A549 (cell line): ENCODE results near the gene TAS2R10. TPM values are rescaled to one million over a fixed set of nuclear protein-coding genes. Genes with fewer than 3 reads are reported as not detected.

Experiments
- ATAC-seq, 2 experiments: fragments of 200-7000 bp in 1 of 2; fragments of >200 bp in 1 of 2; cut with Nextera tagmentation in 1 of 2; cut with Tn5 transposase in 1 of 2; 3 replicates each; pipeline versions ENCODE4 v1.8.0 to v1.9.1; 2018 to 2020; ENCODE audit warnings: mild to moderate bottlenecking in 1 of 2, moderate library complexity in 1 of 2
- CTCF ChIA-PET: fragments of 300-600 bp; sonication (Branson Sonifier 250); formaldehyde crosslinking; extraction: SDS; loops from one replicate; lab custom pipeline; 2021; ENCODE audit warnings: antibody characterized with exemption, inconsistent platforms; lab: Yijun Ruan, JAX
- POLR2A ChIA-PET: fragments of 350-600 bp; formaldehyde crosslinking; extraction: SDS; loops from one replicate; lab custom pipeline; 2021; ENCODE audit warnings: antibody characterized with exemption, inconsistent platforms; lab: Yijun Ruan, JAX
- DNase-seq, 2 experiments: peaks; one replicate each; pipeline versions ENCODE4 v3.0.0 to v3.0.0-alpha.2; 2011 to 2016; ENCODE audit warnings: low read depth in 1 of 2, low spot score in 1 of 2
- FAIRE-seq: peaks from 2 replicates; lab custom pipeline; 2011; peaks lifted over from hg19 to GRCh38; lab: Jason Lieb, UNC
- H3K27ac ChIP-seq, 2 experiments: fragments of >200 bp; sonication (Bioruptor Twin); formaldehyde crosslinking; 3 replicates each; pipeline ENCODE4 v1.5.1; 2016 to 2017
- H3K4me1 ChIP-seq: fragments of >200 bp; sonication (Bioruptor Twin); formaldehyde crosslinking; 3 replicates; pipeline ENCODE4 v1.6.1; 2016
- H3K4me2 ChIP-seq: fragments of >200 bp; sonication (Bioruptor Twin); formaldehyde crosslinking; 3 replicates; pipeline ENCODE4 v1.6.1; 2016
- H3K4me3 ChIP-seq: fragments of >200 bp; sonication (Bioruptor Twin); formaldehyde crosslinking; 3 replicates; pipeline ENCODE4 v1.5.1; 2016
- H3K9me3 ChIP-seq: fragments of >200 bp; sonication (Bioruptor Twin); formaldehyde crosslinking; 3 replicates; pipeline ENCODE4 v1.6.1; 2016
- BHLHE40 ChIP-seq: IDR thresholded peaks from 2 replicates; pipeline ENCODE4 v1.6.1; 2012; ENCODE audit warnings: low read depth, low read length, inconsistent platforms
- CBX8 ChIP-seq: fragments of 200-600 bp; sonication (generic); IDR thresholded peaks from 2 replicates; pipeline ENCODE4 v1.6.1; 2016
- CEBPB ChIP-seq, 2 experiments: fragments of >200 bp in 1 of 2; sonication (Bioruptor Twin) in 1 of 2; formaldehyde crosslinking in 1 of 2; IDR thresholded peaks; 2 replicates each; pipeline ENCODE4 v1.6.1; 2012 to 2016
- E2F6 ChIP-seq: IDR thresholded peaks from 2 replicates; pipeline ENCODE4 v1.6.1; 2012; ENCODE audit warnings: low read depth, borderline replicate concordance
- EHF ChIP-seq: fragments of 250-450 bp; sonication (Bioruptor Pico); IDR thresholded peaks from 2 replicates; pipeline ENCODE4 v1.5.0; 2020; ENCODE audit warnings: mild to moderate bottlenecking
- EP300 ChIP-seq, 2 experiments: fragments of >200 bp; sonication (Bioruptor Twin); formaldehyde crosslinking; IDR thresholded peaks; 2 replicates in 1 of 2; 3 replicates in 1 of 2; pipeline ENCODE4 v1.6.1; 2016 to 2017
- ESRRA ChIP-seq: fragments of 150-350 bp; IDR thresholded peaks from 2 replicates; pipeline ENCODE4 v1.6.1; 2014; ENCODE audit warnings: mild to moderate bottlenecking, low read length, borderline replicate concordance
- FOSL2 ChIP-seq, 2 experiments: fragments of 450-650 bp in 1 of 2; fragments of >200 bp in 1 of 2; sonication (Bioruptor Twin) in 1 of 2; formaldehyde crosslinking; IDR thresholded peaks; 2 replicates each; pipeline versions ENCODE4 v1.5.0 to v1.6.1; 2016 to 2020; ENCODE audit warnings: mild to moderate bottlenecking in 1 of 2, moderate library complexity in 1 of 2
- FOXS1 ChIP-seq: fragments of 250-450 bp; sonication (Bioruptor Pico); IDR thresholded peaks from 2 replicates; pipeline ENCODE4 v1.5.0; 2020; ENCODE audit warnings: mild to moderate bottlenecking, moderate library complexity
- HDAC2 ChIP-seq: fragments of 200-600 bp; sonication (generic); IDR thresholded peaks from 2 replicates; pipeline ENCODE4 v1.6.1; 2016
- HEYL ChIP-seq: fragments of 250-450 bp; sonication (Bioruptor Pico); IDR thresholded peaks from 2 replicates; pipeline ENCODE4 v1.8.0; 2021; ENCODE audit warnings: mild to moderate bottlenecking, moderate library complexity
- HOXB13 ChIP-seq: fragments of 250-450 bp; sonication (Bioruptor Pico); IDR thresholded peaks from 2 replicates; pipeline ENCODE4 v1.5.0; 2020; ENCODE audit warnings: low read depth, mild to moderate bottlenecking, moderate library complexity
- HOXB5 ChIP-seq: fragments of 250-450 bp; sonication (Bioruptor Pico); IDR thresholded peaks from 2 replicates; pipeline ENCODE4 v1.5.0; 2020; ENCODE audit warnings: mild to moderate bottlenecking, moderate library complexity
- JUNB ChIP-seq: fragments of >200 bp; sonication (Bioruptor Twin); formaldehyde crosslinking; IDR thresholded peaks from 2 replicates; pipeline ENCODE4 v1.6.1; 2016
- KDM1A ChIP-seq: fragments of 200-600 bp; sonication (generic); IDR thresholded peaks from 2 replicates; pipeline ENCODE4 v1.6.1; 2016; ENCODE audit warnings: low read depth, mild to moderate bottlenecking
- KDM5A ChIP-seq: fragments of 200-600 bp; sonication (generic); IDR thresholded peaks from 2 replicates; pipeline ENCODE4 v1.6.1; 2016; ENCODE audit warnings: antibody characterized with exemption, mild to moderate bottlenecking
- NR3C1 ChIP-seq: fragments of >200 bp; sonication (Bioruptor Twin); formaldehyde crosslinking; IDR thresholded peaks from 3 replicates; pipeline ENCODE4 v1.6.1; 2017
- PHF8 ChIP-seq: fragments of 200-600 bp; sonication (generic); IDR thresholded peaks from 2 replicates; pipeline ENCODE4 v1.6.1; 2016; ENCODE audit warnings: low read depth, mild to moderate bottlenecking, antibody characterized with exemption, moderate library complexity, borderline replicate concordance
- POLR2AphosphoS2 ChIP-seq: conservative IDR thresholded peaks from 2 replicates; pipeline ENCODE4 v1.6.1; 2012; ENCODE audit warnings: low read length, improper control_type of control experiment, inconsistent platforms
- RAD21 ChIP-seq, 2 experiments: fragments of >200 bp in 1 of 2; sonication (Bioruptor Twin) in 1 of 2; formaldehyde crosslinking in 1 of 2; IDR thresholded peaks in 1 of 2; conservative IDR thresholded peaks in 1 of 2; 2 replicates in 1 of 2; 3 replicates in 1 of 2; pipeline ENCODE4 v1.6.1; 2012 to 2018; ENCODE audit warnings: inconsistent platforms in 1 of 2
- RNF2 ChIP-seq: fragments of 200-600 bp; sonication (generic); IDR thresholded peaks from 2 replicates; pipeline ENCODE4 v1.6.1; 2016; ENCODE audit warnings: low read depth, mild to moderate bottlenecking, antibody characterized with exemption, moderate library complexity, borderline replicate concordance
- SREBF2 ChIP-seq: fragments of 450-650 bp; IDR thresholded peaks from 2 replicates; pipeline ENCODE4 v1.6.1; 2014; ENCODE audit warnings: mild to moderate bottlenecking, moderate library complexity
- TFCP2L1 ChIP-seq: fragments of 250-450 bp; sonication (Bioruptor Pico); IDR thresholded peaks from 2 replicates; pipeline ENCODE4 v1.5.0; 2021; ENCODE audit warnings: mild to moderate bottlenecking
- ZFP36 ChIP-seq: fragments of 450-650 bp; IDR thresholded peaks from 2 replicates; pipeline ENCODE4 v1.6.1; 2014; ENCODE audit warnings: borderline replicate concordance; ENCODE audit not compliant: partially characterized antibody
- WGBS: methylation state at CpG from one replicate; pipeline ENCODE4 v1.1.6; 2017; ENCODE audit errors: missing lambda C conversion rate; 5-methylcytosine and 5-hydroxymethylcytosine counted together
- polyA plus RNA-seq, 4 experiments: library from polyadenylated mRNA; depleted of rRNA in 3 of 4; stranded (reverse); fragments of >200 nt; fragmentation: RNase III in 1 of 4; extraction: RNeasy Plus Mini Kit Qiagen cat#74134 plus additional on column Dnase treatment in 1 of 4; gene quantifications; 2 replicates in 3 of 4; 3 replicates in 1 of 4; pipeline ENCODE4 v1.2.3, GENCODE V29; 2011 to 2017
- TF ChIP-seq, protein P1 (sequence below): IDR thresholded peaks from 2 replicates; pipeline ENCODE4 v1.6.1; 2012
- TF ChIP-seq, protein P2 (sequence below): fragments of 200-600 bp; sonication (generic); IDR thresholded peaks from 2 replicates; pipeline ENCODE4 v1.6.1; 2016; ENCODE audit warnings: antibody characterized with exemption, mild to moderate bottlenecking, moderate library complexity
- TF ChIP-seq, protein P3 (sequence below): fragments of 250-450 bp; sonication (Bioruptor Pico); IDR thresholded peaks from 2 replicates; pipeline ENCODE4 v1.5.0; 2020; ENCODE audit warnings: low read depth, mild to moderate bottlenecking, moderate library complexity

Gene TAS2R10
- polyA plus RNA-seq, 2 of the 4 experiments (the other 2 are of a cell fraction) = 0.67 TPM; not detected in 1

DNA sequence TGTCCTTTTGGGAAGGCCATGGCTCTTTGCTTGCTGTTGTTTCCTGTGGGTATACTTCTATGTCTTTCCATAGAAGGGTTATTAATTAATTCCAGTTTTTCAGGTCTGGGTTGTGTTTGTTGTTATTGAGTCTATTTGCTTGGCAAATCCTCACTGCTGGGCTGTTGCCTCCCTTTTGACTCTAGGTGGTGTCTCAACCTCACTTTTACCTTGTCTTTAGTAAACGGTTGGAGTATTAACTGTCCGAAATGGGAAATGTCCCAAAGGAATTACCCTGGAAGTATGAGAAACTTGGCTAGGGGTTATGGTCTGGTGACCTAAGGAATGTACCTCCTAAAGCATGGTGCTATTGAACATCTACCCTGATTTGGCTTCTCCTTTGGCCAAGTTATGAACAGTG is 41.2 kb upstream of the TAS2R10 start:
- Histone ChIP-seq H3K9me3 (no peaks in the 10 kb centered on the region), H3K4me2 (no peak overlapping the region), H3K27ac (no peak overlapping the region), H3K4me3 (no peak overlapping the region)
- CTCF ChIA-PET = no interaction called here
- no peak for FAIRE-seq
- POLR2A ChIA-PET = no interaction called here
- ATAC-seq = no peak
- TF ChIP-seq RAD21 (conservative IDR thresholded peaks at IDR 0.05 in 1 of 2, IDR thresholded peaks at IDR 0.05 in 1 of 2) = peak in 1 of 2 experiments; percentile 33; a peak in 2 of 5 replicates
- TF ChIP-seq TFCP2L1 (CRISPR knock-in tag) = no peak
- TF ChIP-seq, all 56 proteins: peak for 1
- WGBS = 86% methylated on average over 2 of the region's 2 CpGs
- no peaks in the 10 kb centered on the region for H3K4me1 ChIP-seq
- DNase-seq = no peak

DNA sequence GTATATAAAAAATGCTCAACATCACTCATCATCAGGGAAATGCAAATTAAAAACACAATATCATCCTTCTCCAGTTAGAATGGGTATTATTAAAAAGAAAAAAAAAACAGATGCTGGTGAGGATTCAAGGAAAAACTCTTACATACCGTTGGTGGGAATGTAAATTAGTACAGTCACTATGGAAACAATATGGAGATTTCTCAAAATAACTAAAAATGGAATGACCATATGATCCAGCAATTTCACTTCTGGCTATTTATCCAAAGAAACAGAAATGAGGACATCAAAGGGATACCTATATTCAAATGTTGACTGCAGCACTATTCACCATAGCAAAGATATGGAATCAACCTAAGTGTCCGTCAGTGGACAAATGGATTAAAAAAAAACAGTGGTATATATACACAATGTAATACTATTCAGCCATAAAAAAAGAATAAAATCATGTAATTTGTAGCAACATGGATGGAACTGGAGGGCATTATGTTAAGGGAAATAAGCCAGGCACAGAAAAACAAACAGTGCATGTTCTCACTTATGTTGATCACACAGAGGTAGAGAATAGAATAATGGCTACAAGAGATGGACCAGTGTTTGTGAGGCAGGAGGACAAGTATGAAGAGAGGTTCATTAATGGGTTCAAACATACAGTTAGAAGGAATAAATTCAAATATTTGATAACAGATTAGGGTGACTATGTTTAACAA is 37.5 kb upstream of the TAS2R10 start:
- FAIRE-seq (peak; percentile 32), ATAC-seq (no peak), DNase-seq (no peak)
- ChIA-PET CTCF (no interaction called here), POLR2A (no interaction called here)
- H3K4me2 ChIP-seq = no peak overlapping the region
- H3K4me1 ChIP-seq = no peaks in the 10 kb centered on the region
- no peak overlapping the region for H3K27ac ChIP-seq
- H3K9me3 ChIP-seq = peaks cover 1% of the 10 kb centered on the region; the same call in 2 of the 3 replicates
- TF ChIP-seq EHF (CRISPR knock-in tag) (no peak), HOXB5 (CRISPR knock-in tag) (no peak), NR3C1 (no peak), CEBPB (IDR thresholded peaks at IDR 0.05) (no peak), HDAC2 (no peak), BHLHE40 (no peak), SREBF2 (no peak), EP300 (IDR thresholded peaks at IDR 0.05) (no peak), ZFP36 (no peak), TFCP2L1 (CRISPR knock-in tag) (no peak), HOXB13 (CRISPR knock-in tag) (no peak), FOXS1 (CRISPR knock-in tag) (no peak), HEYL (CRISPR knock-in tag) (no peak), JUNB (no peak), FOSL2 (IDR thresholded peaks at IDR 0.05) (no peak), FOSL2 (CRISPR knock-in tag; IDR thresholded peaks at IDR 0.05) (no peak)
- TF ChIP-seq, protein P1, sequence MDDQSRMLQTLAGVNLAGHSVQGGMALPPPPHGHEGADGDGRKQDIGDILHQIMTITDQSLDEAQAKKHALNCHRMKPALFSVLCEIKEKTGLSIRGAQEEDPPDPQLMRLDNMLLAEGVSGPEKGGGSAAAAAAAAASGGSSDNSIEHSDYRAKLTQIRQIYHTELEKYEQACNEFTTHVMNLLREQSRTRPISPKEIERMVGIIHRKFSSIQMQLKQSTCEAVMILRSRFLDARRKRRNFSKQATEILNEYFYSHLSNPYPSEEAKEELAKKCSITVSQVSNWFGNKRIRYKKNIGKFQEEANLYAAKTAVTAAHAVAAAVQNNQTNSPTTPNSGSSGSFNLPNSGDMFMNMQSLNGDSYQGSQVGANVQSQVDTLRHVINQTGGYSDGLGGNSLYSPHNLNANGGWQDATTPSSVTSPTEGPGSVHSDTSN = no peak
- TF ChIP-seq, protein P2, sequence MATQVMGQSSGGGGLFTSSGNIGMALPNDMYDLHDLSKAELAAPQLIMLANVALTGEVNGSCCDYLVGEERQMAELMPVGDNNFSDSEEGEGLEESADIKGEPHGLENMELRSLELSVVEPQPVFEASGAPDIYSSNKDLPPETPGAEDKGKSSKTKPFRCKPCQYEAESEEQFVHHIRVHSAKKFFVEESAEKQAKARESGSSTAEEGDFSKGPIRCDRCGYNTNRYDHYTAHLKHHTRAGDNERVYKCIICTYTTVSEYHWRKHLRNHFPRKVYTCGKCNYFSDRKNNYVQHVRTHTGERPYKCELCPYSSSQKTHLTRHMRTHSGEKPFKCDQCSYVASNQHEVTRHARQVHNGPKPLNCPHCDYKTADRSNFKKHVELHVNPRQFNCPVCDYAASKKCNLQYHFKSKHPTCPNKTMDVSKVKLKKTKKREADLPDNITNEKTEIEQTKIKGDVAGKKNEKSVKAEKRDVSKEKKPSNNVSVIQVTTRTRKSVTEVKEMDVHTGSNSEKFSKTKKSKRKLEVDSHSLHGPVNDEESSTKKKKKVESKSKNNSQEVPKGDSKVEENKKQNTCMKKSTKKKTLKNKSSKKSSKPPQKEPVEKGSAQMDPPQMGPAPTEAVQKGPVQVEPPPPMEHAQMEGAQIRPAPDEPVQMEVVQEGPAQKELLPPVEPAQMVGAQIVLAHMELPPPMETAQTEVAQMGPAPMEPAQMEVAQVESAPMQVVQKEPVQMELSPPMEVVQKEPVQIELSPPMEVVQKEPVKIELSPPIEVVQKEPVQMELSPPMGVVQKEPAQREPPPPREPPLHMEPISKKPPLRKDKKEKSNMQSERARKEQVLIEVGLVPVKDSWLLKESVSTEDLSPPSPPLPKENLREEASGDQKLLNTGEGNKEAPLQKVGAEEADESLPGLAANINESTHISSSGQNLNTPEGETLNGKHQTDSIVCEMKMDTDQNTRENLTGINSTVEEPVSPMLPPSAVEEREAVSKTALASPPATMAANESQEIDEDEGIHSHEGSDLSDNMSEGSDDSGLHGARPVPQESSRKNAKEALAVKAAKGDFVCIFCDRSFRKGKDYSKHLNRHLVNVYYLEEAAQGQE = no peak
- H3K4me3 ChIP-seq = no peak overlapping the region
- 86% methylated on average over 2 of the region's 2 CpGs for WGBS

DNA sequence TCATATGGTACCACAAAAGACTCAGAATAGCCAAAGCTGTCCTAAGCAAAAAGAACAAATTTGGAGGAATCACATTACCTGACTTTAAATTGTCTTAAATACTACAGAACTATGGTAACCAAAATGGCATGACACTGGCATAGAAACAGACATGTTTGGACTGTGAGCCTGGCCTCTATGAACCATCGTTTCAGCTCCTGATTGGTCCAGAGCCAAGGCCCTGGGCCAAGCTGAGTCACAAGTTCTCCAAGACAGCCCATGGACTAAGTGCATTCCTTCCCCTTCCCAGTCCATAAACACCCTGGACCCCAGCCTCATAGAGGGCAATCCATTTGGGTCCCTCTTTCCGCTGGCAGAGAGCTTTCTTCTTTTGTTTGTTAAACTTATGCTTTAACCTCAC is 35.2 kb upstream of the TAS2R10 start:
- WGBS = 73% methylated on average over 2 of the region's 2 CpGs
- Histone ChIP-seq H3K4me1 (no peaks in the 10 kb centered on the region), H3K4me2 (no peak overlapping the region), H3K27ac (no peak overlapping the region), H3K9me3 (peaks cover 10% of the 10 kb centered on the region; the same call in 2 of the 3 replicates), H3K4me3 (no peak overlapping the region)
- CTCF ChIA-PET = no interaction called here
- ATAC-seq (no peak), DNase-seq (no peak), FAIRE-seq (no peak)
- POLR2A ChIA-PET = no interaction called here
- TF ChIP-seq KDM5A (no peak), PHF8 (no peak), E2F6 (no peak), RAD21 (conservative IDR thresholded peaks at IDR 0.05 in 1 of 2, IDR thresholded peaks at IDR 0.05 in 1 of 2) (no peak), TFCP2L1 (CRISPR knock-in tag) (no peak), RNF2 (no peak), FOXS1 (CRISPR knock-in tag) (no peak), CBX8 (no peak), ESRRA (no peak), NR3C1 (no peak), POLR2AphosphoS2 (no peak), KDM1A (no peak), HOXB5 (CRISPR knock-in tag) (no peak)
- TF ChIP-seq, protein P3, sequence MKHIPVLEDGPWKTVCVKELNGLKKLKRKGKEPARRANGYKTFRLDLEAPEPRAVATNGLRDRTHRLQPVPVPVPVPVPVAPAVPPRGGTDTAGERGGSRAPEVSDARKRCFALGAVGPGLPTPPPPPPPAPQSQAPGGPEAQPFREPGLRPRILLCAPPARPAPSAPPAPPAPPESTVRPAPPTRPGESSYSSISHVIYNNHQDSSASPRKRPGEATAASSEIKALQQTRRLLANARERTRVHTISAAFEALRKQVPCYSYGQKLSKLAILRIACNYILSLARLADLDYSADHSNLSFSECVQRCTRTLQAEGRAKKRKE (CRISPR knock-in tag) = no peak
